Activated CD8-positive, alpha-beta memory T cell treated with anti-CD3 and anti-CD28 coated beads for 1 hour (primary cell): ENCODE measurements around the gene SPSB1.
A peak's percentile ranks its signal among the peaks of the same experiment; 100 is the strongest.

ENCODE experiments used
- DNase-seq, 2 donors: peaks; one replicate each; pipeline ENCODE4 v3.0.0-alpha.2; 2020; ENCODE audit warnings: low read depth in 1 of 2; ENCODE audit errors: extremely low read depth in 1 of 2

Gene SPSB1

DNA sequence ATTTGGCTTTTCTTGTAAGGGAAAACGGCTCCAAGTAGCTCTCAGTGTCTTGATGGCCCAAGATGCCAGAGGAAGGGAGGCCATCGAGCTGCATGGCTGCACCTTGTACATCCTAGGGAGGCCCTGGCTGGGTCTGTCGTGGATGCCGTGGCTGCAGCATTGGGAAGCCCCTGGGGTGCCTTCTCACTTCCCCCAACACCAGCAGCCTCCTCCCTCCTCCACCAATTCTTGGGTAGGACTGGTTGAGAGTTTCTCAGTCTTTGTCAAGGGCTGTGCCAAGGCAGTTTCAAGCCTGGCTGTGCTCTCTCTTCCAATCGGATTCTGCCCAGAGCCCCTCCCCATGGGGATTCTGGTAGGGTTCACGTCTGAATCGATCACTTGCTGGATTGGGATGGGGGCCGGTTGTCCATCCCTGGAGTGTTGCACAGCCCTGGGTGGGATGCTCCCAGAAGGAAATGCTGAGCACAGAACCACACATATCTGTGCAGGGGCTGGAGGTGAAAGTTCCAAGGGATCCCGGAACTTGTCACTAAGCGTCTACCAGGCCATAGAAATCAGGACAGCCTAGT is 14.0 kb upstream of the SPSB1 start:
- DNase-seq: no peak

DNA sequence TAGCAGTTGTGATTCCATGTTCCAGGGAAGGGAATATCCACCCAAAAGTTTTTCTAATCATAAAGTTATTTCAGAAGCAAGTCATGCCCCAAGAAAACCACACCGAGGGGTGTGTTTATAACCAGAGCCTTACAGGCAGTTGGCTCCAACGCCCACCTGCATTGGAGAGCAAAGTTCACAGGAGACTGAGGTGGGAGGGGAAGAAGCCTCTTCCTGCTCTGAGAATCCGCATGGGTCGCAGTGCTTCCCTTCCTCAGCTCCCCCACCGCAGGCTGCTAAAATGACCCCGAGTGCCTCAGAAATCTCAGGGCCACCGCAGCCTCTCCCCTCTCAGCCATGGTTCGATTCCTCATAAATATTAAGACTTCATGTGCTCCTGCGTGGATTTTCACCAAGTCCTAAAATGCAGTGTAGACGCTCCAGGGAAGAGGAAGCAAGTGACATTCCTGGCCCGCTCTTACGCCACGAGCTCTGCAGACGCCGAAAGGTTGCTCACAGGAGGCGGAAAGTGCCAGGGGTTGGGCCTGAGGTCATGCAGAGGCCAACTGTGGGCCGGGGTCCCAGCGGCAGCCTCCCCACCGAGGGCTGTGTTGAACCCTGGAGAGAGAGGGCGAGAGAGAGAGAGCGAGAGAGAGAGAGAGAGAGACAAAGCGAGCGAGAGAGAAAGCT is 13.4 kb upstream of the SPSB1 start:
- DNase-seq: no peak

DNA sequence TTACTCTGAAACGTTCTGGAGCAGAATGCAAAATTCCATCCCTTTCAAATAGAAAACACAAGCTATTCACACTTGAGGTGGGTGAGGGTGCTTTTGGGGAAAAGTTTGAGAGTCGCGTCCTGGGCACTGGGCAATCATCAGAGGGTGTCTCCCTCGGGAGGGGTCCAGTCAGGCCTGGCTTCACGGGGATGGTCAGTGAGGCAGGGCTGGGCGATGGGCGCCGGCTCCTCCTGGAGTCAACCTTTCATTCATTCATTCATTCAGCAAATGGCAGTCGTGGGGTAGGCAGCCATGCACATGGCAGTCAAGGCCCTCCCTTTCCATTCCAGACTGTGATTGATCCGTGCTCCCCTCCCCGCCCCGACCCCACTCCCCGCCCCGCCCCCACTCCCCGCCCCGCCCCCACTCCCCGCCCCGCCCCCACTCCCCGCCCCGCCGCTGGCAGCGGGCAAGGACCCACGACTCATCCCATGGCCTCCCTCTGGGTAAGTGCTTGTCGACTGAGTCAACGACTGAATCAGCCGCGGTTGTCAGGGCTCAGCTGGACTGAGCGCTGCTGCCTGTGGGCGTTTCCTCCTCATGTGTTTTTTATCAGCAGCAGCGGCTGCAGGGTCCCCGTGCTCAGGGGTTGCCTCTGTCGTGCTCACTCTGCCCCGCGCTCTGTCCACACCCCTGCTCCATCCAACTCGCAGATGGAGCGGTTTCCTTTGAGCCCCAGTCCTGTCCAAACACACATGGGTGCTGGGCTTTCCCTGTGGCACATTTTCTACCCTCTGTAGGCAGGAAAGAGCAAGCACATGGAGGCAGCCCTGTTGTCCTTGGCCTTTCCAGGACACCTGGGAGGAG is 12.5 kb upstream of the SPSB1 start:
- DNase-seq: no peak

DNA sequence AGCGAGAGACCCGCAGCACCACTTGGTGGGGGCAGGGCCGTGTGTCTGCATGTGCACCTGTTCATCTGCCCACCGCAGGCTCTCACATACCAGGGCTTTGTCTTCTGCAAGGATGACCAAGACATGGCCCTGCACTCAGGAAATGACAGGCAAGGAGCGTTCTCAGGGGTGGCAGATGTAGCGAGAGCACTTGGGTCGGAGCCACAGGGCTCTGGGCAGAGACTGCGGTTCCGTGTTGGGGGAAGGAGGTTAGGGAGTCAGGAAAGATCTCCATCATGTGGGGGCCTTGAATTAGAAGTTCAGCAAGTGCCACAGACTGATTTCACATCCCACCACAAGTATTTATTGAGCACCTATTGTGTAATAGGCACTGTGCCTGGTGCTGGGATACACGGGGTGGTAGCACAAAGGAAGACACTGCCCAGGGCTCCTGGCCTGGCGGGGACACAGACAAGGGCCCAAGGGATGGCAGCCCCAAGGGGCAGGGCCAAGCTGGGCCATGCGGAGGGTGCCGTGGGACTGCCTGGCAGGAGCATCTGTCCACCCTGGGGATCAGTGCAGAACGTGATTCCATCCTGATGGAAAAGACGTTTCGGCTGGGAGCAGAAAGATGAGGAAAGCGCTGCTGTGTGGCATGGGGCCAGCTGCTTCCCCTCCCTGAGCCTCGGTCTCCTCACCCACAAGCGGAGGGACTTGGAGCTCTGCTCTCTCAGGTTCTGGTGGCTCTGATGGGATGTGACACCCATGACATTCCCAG is 11.4 kb upstream of the SPSB1 start:
- no peak for DNase-seq

DNA sequence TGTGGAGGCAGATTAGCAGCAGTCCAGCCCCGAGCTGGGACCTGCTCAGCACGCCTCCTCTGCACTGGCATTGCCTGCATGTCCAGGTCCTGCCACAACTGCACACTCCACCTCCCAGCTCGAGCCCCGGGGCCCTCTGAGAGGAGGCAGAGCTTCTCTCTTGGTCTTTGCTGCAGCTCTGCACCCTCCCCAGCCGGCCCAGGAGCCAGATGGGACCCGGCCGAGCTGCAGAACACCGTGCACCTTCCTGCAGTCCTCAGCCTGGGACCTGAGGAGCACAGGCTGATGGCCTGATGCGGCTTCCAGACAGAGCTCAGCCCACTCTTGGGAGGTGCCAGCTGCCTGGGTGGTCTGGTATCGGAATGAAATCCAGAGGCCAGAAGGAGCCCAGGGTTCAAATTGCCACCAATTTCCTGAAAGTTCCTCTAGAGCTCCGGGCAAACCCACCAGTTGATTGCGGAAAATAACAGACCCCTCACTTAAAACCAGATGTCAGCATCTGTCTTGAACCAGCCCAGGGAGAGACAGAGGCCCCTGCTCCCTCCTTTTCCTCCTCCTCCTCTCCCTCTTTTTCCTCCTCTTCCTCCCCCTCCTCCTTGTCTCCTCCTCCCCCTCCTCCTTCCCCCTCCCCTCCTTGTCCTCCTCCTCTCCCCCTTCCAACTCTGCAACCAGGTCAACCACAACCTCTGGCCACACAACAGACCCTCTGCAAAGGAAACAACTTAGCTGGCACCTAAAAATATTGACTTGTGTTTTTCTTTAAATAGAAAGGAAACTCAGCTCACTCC is 10.6 kb upstream of the SPSB1 start:
- no peak for DNase-seq

DNA sequence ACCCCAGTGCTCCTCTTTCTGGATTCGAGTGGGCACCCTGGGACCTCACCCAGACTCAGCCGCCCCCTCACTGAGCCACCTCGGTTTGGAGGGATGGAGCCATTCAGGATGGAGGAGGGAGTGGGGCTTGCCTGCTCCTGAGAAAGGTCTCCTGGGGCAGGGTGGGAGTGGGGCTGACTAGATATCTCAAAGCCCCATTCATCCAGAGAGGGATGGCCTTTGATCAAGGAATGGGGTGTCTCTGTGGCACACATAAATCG is 10.1 kb upstream of the SPSB1 start:
- no peak for DNase-seq

DNA sequence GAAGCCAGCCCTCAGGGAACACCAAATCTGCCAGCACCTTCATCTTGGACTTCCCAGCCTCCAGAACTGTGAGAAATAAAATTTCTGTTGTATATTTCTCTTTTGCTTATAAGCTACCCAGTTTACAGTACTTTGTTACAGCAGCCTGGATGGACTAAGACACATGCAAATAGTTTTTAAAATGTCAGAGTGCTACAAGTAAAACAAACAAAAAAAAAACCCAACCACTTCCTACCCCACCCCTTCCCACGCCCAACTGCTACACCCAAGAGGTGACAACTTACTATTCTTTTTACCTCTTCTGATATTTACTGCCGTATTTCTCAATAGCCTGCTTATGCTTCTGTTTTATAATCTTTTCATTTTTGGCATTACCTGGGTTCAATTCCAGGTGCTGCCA is 8.6 kb upstream of the SPSB1 start:
- no peak for DNase-seq

DNA sequence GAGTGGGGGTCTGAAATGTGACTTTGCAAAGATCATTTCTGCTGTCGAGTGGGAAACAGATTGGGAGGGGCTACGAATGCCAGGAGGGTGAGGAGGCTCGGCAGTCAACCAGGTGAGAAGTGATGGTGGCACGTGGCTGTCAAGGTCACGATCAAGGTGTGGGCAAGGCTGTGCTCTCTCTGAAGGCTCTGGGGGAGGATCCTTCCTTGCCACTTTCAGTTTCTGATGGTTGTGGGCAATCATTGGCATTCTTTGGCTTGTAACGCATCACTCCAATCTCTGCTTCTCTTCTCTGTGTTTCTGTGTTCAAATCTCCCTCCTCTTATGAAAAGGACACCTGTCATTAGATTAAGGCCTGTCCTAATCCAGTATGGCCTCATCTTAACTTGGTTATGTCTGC is 6.1 kb upstream of the SPSB1 start:
- no peak for DNase-seq

DNA sequence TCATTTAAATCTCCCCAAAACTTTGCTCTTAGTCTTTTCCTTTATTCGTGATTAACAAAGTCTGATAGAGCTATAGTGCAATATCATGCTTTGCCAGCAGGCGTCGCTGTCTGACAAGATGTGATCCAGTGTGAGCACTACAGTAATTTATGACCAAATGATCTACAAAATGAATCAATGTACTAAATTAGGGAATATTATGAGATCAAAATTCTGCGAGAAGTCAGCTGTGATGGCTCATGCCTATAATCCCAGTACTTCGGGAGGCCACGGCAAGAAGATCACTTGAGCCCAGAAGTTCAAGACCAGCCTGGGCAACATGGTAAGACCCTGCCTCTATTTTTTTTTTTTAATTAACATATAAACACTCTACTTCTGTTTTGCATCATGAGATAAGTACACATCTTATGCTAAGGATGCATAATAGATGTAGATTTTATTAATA is 3.6 kb upstream of the SPSB1 start:
- peak; percentile 65 to 82 for DNase-seq

DNA sequence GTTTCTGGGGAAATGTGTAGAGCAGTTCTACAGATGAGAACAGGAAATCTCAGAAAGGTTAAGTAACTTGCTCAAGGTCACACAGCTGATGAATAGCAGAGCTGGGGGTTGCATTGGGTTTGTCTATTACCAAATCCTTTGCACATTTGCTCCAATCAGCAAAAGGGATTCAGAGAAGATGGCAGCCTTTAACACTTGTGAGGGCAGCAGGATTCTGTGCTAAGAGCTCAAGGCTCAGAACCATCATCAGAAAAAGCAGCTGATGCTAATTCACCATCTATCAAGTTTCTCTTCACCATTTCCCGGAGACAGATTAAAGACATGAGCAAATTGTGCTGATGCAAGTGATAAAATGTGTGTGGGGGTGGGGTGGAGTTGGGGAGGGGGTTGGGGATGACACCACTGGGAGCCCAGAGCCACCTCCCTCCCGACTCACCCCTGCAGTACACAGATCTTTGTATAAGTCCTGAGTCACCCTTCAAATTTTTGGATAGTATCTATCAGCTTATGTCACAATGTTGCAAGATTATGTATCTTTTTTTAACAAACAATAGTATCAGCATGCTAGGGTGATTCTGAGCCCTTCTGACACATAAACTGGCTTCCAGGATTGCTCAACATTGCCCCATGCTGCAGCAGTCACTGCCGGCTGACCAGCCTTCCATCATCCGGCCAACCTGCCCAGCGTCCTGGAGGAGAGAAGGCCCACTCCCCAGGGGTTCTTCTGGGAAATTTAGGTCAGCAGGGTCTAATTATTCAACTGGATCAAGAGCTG is 2.8 kb upstream of the SPSB1 start:
- no peak for DNase-seq

DNA sequence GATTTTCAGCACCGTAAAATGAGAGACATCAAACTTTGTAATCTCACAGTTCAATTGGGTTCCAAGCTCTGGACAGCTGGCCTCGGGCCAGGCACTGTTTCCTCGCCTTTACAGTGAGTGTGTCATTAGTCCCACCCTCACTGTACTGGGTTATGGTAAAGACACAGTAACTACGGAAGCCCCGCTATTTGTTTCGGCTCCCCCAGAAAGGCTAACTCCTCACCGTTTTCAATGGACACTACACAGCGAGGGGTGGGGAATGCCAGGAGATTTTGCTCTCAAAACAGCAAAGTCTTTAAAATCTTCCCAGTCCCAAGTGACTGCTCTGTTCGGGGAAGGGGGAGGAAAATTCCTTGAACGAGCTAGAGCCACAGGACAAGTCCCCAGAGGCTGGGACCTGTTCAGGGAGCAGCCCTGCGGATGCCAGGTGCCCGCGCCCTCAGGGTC is 757 bp upstream of the SPSB1 start:
- DNase-seq: no peak

DNA sequence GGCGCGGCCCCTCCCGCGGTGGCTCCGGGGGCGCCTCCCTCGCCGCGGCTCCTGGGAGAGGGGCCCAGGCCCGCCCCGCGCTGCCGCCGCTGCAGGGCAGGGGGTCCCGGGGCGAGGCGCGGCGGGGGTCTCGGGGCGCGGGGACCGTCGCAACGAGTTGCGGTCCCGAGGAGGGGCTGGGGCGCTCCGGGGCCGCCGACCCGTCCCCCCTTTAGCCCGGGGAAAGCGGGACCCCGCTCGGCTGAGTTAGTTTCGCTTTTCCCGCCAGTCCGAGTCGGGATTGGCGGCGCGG is 493 bp downstream of the SPSB1 start:
- DNase-seq: no peak

DNA sequence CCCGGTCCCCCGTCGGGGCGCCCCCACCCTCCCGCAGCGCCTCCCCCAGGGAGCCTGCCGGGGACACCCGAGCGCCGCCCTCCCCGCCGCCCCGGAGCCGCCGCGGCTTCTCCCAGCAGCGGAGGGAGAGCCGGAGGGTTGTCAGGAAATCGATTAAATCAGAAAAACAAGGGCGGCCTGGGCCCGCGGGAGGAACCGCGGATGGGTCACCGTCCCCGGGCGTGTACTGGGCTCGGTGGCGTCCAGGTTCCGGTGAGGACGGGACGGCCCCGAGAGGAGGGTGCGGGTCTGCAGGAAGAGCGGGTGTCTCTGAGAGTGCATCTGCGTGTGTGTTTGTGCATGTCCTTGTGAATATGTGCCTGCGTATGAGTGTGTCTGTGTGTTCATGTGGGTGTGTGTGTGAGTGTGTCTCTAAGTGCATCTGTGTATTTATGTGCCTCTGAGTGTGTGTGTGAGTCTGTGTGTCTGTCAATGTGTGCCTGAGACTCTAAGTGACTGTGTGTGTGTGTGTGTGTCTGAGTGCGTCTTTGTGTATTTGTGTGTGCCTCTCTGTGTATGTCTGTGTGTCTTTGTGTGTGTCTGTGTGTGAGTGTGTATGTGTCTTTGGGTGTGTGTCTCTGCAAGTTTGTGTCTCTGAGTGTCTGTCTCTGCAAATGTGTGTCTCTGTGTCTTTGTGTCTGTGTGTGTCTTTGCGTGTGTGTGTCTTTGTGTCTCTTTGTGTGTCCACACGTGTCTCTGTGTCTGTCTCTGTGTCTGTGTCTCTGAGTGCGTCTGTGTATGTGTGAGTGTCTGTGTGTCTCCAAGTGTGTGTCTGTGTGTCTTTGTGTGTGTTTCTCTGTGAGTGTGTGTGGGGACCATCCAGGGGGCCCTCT is 1.1 kb downstream of the SPSB1 start:
- no peak for DNase-seq

DNA sequence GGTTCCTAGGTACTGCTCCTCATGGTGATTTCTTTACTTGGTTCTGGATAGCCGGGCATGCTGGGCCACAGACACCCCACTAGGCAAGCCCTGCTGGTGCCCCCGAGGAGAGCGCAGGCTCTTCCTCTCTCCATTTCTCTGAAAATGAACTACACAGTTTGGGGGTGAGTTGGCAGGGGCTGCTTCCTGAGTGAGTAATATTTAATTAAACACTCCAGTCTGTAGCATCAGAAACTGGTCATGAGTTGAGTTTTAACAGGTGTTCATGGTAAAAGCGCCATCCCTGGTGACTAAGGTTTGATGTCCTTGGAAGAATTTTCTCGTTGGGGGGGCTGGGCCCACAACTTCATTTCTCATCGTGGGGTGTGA is 1.7 kb downstream of the SPSB1 start:
- no peak for DNase-seq

DNA sequence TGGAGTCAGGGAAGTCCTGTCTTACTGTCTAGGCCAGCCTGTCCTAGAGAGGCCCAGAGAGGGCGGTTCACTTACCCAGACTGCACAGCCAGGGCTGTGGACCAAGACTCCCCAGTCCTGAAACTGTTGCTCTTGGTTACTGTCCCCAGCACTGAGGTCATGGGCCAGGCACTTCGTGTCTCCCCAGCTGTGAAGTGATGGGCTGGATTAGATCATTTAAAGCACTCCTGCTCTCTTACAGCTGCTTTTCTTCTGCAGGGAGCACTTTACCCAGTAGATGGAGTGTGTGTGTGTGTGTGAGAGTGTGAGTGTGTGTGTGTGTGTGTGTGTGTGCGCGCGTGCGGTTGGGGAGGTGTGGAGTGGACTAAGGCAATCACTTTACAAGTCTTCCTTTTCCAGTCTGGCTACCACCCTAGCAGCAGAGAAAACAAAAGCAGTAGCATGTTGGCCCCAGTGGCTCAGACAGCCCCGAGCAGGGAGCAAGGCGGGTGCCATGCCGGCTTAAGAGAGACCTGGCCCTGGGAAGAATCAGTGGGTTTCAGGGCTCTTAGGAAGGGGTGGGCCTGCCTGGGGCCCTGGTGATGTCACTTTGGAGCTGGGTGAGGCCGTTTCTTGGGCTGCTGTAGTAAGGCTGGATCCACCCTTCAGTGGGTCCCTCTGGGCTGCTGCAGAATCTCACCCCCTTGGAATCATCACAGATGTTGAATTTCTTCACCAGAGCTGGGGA is 2.4 kb downstream of the SPSB1 start:
- DNase-seq: no peak

DNA sequence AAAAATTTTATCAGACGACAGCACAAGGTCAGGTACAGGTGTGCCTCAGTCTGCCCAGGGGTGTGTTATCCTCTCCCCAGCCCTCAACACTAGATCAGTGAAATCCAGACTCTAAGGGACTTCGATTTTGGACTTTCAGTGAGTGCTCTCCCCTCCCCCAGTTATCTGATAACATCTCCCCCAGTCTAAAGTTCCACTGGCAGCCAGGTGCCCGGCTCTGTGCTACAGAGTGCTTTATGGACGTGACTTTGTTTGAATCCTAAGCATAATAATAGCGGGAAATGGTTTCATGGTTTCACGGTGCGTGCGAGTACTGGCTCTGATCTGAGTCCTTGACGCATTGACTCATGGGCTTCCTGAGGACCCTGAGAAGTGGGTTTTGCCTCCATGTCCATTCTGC is 3.2 kb downstream of the SPSB1 start:
- no peak for DNase-seq

DNA sequence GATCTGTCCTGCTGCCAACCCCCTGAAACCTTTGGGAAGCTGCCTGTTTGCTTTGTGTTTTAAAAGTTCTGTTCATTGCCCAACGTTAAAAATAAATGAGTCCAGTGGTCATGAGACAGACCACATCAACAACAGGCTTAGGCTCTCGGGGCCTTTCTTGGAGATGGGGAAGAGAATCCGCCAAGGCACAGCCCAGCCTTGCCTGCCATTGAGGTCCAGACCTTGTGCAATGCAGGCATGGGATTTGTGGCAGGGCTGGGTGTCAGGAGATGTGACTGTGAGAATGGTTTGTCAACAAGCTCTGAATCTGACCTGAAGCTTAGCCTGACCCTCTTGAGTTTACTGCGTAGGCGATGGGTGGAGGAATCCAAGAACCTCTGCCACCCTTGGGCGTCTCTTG is 4.2 kb downstream of the SPSB1 start:
- no peak for DNase-seq

DNA sequence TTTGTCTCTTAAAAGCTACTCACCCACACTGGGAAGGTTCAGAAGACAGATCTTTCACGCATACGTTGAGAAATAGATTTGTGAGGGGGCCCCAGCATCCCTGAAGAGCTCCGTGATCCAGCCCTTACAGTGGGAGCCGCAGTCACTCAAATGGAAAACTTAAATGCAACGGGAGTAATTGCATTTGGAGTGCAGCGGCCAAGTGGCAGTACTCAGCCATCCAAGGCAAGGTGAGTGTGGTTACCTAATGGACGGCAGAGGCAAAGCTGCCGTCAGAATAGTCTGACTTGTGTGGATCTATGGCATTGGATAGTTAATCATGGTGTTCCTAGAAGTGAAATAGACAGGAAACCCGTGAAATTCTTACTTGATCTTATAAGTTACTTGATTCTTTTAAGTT is 5.1 kb downstream of the SPSB1 start:
- no peak for DNase-seq

DNA sequence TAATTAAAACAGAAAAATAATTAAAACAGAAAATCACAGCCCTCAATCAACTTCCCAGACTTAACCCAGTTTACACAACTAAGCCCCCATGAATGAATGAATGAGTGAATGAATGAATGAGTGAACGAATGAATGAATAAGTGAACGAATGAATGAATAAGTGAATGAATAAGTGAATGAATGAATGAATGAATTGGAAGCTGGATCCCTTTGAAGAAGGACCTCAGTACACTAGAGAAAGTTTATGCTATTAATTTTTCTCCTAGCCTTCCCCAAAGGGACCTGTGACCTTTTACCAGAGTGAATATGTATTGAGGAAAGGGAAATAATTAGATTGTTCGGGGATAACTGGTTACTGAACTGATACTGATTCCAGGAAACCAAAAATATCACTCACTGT is 5.6 kb downstream of the SPSB1 start:
- DNase-seq: no peak
